GM19324 (cell line): ENCODE data around the gene ETV3L.
"Not testable (repeated sequence)": the region's sequence is repeated elsewhere in the genome, so short reads cannot be mapped to it uniquely, and the experiment has no call there.

ENCODE experiments used
- ATAC-seq: cut with Tn5 transposase; IDR thresholded peaks from one replicate; pipeline ENCODE4 v1.9.1; 2021; ENCODE audit warnings: mild to moderate bottlenecking, moderate library complexity; ENCODE audit not compliant: unreplicated experiment, low FRiP score

The ETV3L gene

DNA sequence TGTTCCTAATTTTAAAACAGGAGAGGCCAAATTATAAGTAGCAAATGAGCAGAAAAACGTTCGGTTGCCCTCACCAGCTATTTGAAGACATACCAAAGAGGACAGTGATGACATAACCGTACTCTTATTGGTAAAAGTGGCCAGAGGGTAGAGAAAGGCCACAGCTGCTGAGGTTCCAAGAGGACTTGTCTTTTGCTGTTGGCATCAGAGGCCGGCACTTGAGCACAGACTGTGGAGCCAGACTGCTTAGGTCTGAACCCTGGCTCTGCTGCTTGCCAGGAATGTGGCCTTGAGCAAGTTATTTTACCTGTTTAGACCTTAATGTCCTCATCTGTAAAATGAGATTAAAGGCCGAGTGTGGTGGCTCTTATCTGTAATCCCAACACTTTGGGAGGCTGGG lies 14.9 kb downstream of the ETV3L start:
- no peak for ATAC-seq

DNA sequence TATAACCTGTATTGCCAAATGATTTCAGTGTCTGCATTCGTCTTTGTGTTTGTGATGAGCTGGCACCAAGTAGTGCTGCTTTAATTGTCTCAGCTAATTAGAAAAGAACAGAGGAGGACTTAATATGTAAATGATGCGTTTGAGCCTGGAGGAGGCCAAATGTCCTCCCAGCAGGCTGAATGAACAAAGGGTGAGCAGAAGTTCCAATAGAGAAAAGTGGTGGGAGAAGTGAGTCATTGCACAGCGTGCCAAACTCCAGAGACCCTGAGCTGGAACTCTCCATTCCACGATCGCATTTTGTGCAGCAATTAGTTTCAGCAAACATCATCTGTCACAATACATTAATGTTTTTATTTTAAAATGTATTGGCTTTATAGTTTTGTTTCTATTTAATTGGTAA lies 17.9 kb downstream of the ETV3L start:
- ATAC-seq, result no peak

DNA sequence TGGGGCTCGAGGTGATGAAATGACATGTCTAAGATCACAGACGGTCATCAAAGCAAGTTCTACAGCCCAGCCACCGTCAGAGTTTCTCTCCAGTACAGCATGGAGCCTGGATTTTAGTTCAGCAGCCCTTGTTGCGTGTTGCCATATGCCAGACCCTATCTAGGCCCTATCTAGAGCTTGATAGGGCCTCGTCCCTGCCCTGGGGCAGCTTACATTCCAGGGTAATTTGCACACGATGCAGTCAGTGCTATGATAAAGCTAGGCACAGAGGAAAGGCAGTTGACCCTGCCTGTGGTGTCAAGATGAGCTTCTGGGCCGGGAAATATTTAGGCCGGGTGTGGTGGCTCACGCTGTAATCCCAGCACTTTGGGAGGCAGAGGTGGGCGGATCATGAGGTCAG lies 18.9 kb downstream of the ETV3L start:
- no peak for ATAC-seq

DNA sequence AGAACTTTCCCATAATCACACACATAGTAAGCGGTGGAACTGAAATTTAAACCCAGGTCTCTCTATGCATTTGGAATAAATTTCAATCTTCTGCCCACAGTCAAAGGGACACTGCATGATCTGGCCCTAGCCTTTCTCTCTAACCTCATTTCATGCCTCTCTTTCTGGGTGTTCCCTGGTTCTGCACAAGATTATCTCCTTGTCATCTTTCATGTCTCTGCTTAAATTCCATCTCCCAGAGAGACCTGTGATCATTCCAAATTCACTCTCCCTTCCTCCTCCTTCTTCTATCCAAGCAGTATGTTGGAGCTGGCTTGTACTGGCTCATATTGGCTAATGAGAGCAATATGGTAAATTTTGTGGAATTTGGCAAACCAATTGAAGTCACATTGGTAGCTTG lies 22.2 kb downstream of the ETV3L start:
- no peak for ATAC-seq

DNA sequence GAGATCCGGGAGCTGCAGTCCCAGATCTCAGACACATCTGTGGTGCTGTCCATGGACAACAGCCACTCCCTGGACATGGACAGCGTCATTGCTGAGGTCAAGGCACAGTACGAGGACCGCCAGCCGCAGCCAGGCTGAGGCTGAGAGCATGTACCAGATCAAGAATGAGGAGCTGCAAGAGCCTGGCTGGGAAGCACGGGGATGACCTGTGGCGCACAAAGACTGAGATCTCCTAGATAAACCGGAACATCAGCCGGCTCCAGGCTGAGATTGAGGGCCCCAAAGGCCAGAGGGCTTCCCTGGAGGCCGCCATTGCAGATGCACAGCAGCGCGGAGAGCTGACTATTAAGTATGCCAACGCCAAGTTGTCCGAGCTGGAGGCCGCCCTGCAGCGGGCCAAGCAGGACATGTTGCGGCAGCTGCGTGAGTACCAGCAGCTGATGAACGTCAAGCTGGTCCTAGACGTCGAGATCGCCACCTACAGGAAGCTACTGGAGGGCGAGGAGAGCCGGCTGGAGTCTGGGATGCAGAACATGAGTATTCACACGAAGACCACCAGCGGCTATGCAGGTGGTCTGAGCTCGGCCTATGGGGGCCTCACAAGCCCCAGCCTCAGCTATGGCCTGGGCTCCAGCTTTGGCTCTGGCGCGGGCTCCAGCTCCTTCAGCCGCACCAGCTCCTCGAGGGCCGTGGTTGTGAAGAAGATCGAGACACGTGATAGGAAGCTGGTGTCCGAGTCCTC lies 25.5 kb downstream of the ETV3L start:
- ATAC-seq, result no peak

DNA sequence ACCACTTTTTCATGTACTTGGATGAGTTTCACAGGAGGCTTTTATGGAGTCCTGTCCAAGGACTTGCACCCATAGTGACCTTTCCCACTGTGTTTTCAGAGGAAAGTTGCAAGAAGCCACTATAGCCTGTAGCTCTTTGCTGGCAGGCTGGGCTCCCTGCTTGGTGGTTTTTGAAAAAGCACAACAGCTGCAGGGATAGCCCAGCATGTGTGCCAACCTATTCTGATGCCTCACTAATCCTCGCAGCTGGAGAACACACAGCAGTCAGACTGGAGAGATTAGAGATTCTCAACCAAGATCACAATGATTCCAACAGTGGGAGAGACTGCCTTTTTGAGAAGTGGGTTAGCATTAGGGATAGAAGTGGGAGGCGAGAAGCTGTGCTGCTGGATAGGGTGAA lies 30.0 kb downstream of the ETV3L start:
- no peak for ATAC-seq

DNA sequence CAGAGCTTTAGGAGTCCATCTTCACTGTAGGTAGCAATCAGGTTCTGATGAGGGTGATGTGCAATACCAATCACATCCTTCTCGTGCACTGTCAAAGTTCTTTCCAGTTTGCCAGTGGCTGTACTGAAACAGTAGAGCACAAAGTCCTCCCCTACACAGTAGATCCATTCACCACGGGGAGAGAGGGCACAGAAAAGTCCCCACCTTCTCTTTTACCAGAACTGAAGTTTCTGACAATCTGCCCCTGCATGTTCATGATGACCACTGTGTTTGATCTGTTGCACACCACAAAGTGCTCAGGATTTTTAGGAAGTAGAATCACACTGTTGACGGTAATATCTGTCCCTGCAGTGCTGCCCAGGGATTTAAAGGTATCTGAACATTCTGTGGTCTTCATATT lies 40.4 kb downstream of the ETV3L start:
- not testable (repeated sequence) for ATAC-seq

DNA sequence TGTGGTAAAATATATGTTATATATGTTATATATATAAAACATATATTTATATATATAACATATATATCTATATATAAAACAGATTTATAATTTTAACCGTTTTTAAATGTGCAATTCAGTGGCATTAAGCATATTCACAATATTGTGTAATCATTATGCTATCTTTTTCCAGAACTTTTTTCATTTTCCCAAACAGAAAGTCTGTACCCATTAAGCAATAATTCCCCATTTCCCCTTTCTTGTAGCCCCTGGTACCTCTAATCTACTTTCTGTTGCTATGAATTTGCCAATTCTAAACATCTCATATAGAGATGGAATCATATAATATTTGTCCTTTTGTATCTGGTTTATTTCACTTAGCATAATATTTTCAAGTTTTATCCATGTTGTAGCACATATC lies 43.3 kb downstream of the ETV3L start:
- no peak for ATAC-seq

DNA sequence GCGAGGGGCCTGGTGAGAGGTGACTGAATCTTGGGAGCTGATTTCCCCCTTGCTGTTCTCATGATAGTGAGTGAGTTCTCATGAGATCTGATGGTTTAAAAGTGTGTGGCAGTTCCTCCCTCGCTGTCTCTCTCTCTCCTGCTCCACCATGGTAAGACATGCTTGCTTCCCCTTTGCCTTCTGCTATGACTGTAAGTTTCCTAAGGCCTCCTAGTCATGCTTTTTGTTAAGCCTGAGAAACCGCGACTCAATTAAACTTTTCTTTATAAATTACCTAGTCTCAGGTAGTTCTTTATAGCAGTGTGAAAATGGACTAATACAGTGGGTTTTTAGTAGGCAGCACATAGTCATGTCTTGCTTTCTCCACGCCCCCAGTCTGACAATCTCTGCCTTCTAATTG lies 43.9 kb downstream of the ETV3L start:
- ATAC-seq, result not testable (repeated sequence)

DNA sequence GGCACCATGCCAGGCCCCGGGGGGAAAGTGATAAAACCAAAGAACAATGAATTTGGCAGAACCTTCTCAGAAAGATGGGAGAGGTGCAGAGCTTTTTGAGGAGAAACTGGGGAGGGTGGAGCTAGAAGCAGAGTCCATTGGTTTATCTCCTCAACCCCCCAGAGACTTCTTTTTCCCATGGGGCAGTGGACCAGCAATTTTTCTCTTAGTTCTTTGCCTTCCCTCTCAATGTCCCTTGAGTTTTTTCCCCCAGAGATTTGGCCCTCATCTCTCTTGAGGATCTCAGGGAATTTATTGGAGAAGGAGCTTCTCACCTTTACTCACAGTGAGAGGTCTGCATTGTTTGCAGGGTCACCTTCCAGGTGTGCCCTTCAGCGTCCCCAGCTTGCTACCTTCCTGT lies 48.8 kb downstream of the ETV3L start:
- ATAC-seq, result no peak

DNA sequence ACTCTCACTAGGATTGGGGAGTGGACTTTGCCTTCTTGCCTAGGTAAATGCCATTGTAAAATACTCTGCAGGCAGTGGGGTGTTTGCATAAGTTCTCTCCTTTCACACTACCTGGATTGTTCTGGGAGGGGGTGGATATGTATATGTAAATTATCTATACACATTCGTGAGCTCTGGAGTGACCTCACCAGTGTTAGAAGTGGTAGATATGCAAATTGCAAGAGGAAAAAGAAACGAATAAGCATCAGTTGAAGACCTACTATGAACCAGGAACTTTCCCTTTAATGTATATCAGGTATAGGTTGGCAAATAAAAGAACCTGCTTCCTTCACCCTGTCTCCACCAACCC lies 52.6 kb downstream of the ETV3L start:
- ATAC-seq, result no peak

DNA sequence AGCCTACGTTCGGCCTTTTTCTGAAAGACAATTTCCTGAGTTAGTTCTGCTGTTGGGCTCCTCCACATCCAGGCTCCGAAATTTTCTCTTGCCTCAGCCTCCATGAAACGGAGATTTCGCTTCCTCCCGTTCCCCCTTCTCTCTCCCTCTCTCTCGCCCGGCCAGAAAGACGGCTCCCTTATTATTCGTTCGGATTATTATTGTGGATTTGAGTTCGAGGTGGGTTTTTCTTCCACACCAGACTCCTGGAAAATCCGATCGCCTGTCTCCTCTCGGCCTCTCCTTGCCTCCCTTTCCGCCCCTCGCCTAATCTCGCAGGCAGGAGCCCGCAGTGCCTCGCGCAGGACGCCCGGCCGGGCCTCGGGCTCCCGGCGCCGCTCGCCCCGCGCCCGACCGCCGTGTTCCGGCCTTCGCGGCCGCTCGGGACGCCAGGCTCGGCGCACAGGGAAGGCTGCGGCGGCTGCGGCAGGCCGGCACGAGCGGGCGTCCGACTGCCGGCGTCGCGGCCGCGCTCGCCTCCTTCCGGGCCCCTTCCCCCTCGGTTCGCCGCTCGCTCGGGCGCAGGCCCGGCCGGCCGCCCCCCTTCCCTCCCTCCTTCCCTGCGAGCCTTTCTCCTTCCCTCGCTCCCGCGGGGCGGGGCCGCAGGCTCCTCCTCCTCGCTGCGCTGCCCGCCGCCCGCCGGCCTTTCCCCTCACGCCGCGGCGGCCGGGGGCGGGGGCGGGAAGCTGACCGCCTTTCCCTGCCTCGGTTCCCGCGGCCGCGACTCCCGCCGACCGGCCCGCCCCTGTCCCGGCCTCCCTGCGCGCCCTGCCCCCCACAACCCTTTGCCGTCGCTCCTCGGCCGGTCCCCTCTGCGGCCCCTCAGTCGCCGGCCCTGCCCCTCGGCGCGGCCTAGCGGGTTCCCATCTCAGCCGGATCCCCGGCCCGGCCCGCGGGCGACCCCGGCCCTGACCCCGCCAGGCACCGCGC lies 54.1 kb downstream of the ETV3L start, which contains the start of gene ARHGEF11:
TSS of gene ARHGEF11 (minus strand) at position 493 of the 969 bp plus-strand sequence. CDS start 1,412 bp downstream, outside the sequence.
- ATAC-seq, result peak; percentile 75

DNA sequence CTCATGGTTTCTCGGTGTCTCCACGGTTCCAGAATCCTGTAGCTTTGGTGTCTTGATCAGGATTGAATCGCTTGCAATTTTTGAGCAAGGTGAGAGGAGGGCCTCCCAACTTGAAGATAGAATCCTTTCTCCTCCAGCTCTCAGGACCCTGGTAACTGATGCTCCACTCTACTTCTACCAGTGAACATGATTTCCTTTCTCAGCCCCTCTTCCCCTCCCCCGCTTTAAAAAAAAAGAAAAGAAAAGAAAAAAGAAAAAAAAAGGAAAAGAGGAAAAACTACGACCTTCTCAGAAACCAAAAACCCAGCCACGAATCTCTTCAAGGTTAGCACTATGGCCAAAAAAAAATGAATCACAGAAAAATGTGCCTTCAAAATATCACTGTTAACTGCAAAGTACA lies 55.3 kb downstream of the ETV3L start:
- ATAC-seq, result no peak

DNA sequence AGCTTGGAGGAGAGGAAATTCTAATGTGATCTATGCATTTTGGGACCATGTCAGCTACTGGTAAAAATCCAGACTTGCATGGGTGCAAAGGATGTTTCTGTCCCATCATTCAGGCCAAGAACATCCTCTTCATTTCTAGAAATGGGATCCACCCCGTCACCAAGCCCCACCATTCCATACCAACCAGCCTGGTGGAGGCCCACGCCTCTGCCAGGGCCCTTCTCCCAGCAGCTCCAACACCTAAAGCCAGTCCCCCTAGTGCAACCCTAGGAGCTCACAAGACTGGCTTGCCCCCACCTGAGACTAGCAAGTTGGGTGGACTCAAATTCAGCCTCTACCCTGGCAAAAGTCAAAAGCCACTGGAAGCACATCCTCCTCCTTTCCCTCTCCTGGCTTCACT lies 55.9 kb downstream of the ETV3L start:
- no peak for ATAC-seq

DNA sequence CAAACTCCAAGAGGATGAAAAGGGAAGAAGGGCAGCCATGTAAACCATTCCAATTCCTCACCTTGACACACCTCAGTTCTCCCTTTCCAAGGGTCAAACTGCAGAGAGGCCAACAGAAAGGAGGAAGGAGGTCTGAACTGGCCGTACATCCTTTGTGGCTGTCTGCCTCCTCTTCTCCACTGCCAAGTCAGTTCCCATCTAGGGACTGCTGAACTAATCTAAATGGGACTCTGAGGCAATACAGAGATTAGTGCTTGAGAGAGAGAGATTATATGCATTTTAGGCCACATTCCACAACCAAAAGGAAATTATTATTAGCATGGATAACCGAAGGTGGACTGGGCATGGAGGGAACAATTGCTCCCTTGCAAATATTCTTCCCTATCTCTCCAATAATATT lies 56.8 kb downstream of the ETV3L start:
- ATAC-seq, result no peak
